ENCODE measurements around the gene PASK. TPM values are rescaled to one million over a fixed set of nuclear protein-coding genes. Genes with fewer than 3 reads are reported as not detected.

Gene PASK
- total RNA-seq, 1 experiment from 2014 or later = 21.1 TPM

DNA sequence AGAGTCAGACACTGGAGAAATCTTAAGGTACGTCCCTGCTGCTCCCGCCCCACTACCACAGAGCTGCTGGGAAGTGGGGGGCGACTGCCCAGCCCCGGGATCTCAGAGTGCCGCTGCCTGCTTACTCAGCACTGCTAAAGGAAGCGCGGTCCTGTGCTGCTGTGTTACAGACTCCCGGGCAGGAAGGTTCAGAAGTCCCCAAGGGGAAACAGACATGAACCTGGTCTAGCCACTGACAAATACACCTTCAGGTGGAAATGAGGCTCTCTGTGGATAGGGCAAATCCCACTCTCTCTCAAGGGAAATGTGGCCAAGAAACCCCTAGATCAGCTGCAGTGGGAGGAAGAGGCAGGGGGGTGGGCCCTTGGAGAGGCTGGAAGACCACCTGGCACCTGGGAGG, 60.9 kb downstream of the PASK start:
- Mint-ChIP-seq H3K9me3 (ENCODE audit: unreplicated experiment) (no peaks in the 10 kb centered on the region), H3K4me1 (ENCODE audit: low read depth, unreplicated experiment) (no peaks in the 10 kb centered on the region), H3K4me3 (ENCODE audit: unreplicated experiment) (no peak overlapping the region), H3K27me3 (ENCODE audit: insufficient read depth, unreplicated experiment) (no peaks in the 10 kb centered on the region), H3K27ac (ENCODE audit: unreplicated experiment) (no peak overlapping the region), H3K36me3 (ENCODE audit: insufficient read depth, unreplicated experiment) (peaks cover 19% of the 10 kb centered on the region)
- CTCF ChIA-PET = no interaction called here
- POLR2A ChIA-PET = no interaction called here
- H3K36me3 ChIP-seq (ENCODE audit: control insufficient read depth, insufficient read depth, low read length) = no peaks in the 10 kb centered on the region; the same call in none of the 2 replicates
- no TSS peak for BruUV-seq (replicated peaks)
- no peak overlapping the region for H3K4me3 ChIP-seq (ENCODE audit: low read depth, low read length)
- no peaks in the 10 kb centered on the region for H3K27me3 ChIP-seq (replicated peaks; ENCODE audit: control insufficient read depth, insufficient read depth, low read length)
- TF ChIP-seq CTCF (IDR thresholded peaks at IDR 0.05; ENCODE audit: insufficient read depth in 1 of 2, low read depth in 1 of 2, low read length in 1 of 2, severe bottlenecking in 1 of 2, unreplicated experiment in 1 of 2) = no peak
- no peaks in the 10 kb centered on the region for H3K9me3 ChIP-seq
- intact Hi-C loops (cut with micrococcal nuclease; ENCODE audit: unreplicated experiment) = no loop called here
- no peaks in the 10 kb centered on the region for H3K4me1 ChIP-seq
- DNase-seq = no peak

GRCh38 chr2:241087420-241088268, 61.6 kb downstream of the PASK start:
- Mint-ChIP-seq H3K36me3 (ENCODE audit: insufficient read depth, unreplicated experiment) (peaks cover 19% of the 10 kb centered on the region), H3K27me3 (ENCODE audit: insufficient read depth, unreplicated experiment) (no peaks in the 10 kb centered on the region), H3K4me3 (ENCODE audit: unreplicated experiment) (no peak overlapping the region), H3K27ac (ENCODE audit: unreplicated experiment) (no peak overlapping the region), H3K4me1 (ENCODE audit: low read depth, unreplicated experiment) (no peaks in the 10 kb centered on the region), H3K9me3 (ENCODE audit: unreplicated experiment) (no peaks in the 10 kb centered on the region)
- Histone ChIP-seq H3K4me1 (no peaks in the 10 kb centered on the region), H3K4me3 (ENCODE audit: low read depth, low read length) (no peak overlapping the region), H3K36me3 (ENCODE audit: control insufficient read depth, insufficient read depth, low read length) (no peaks in the 10 kb centered on the region; the same call in none of the 2 replicates), H3K9me3 (no peaks in the 10 kb centered on the region), H3K27me3 (replicated peaks; ENCODE audit: control insufficient read depth, insufficient read depth, low read length) (no peaks in the 10 kb centered on the region)
- intact Hi-C loops (cut with micrococcal nuclease; ENCODE audit: unreplicated experiment) = no loop called here
- BruUV-seq (replicated peaks) = no TSS peak
- no peak for DNase-seq
- CTCF ChIA-PET = no interaction called here
- TF ChIP-seq CTCF (IDR thresholded peaks at IDR 0.05; ENCODE audit: insufficient read depth in 1 of 2, low read depth in 1 of 2, low read length in 1 of 2, severe bottlenecking in 1 of 2, unreplicated experiment in 1 of 2) = no peak
- POLR2A ChIA-PET = no interaction called here

DNA sequence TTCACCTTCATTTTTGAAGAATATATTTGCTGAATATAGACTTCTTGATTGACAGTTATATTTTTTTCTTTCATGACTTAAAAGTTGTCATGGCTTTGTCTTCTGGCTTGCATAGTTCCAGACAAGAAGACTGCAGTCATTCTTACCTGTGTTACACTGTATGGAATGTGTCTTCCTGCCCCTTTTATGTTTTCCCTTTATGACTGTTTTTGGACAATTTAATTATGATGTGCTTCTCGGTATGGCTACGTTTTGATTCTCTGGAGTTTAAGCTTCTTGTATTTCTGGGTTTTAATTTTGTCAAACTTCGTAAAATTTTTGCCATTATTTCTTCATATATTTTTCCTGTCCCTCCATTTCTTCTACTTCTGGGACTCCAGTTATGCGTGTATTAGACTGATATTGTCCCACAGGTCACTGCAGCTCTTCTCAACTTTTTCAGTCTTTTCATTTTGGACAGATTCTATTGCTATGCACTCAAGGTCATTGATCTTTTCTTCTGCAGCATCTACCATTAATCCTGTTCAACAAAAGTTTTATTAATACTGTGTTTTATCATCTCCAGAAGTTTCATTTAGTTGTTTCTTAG, 64.3 kb downstream of the PASK start:
- TSS peak; percentile 7 for BruUV-seq (replicated peaks)

More for the DNA sequence above, 64.3 kb downstream of the PASK start:
- Histone ChIP-seq H3K36me3 (ENCODE audit: control insufficient read depth, insufficient read depth, low read length) (no peaks in the 10 kb centered on the region; the same call in 1 of the 2 replicates), H3K9me3 (no peaks in the 10 kb centered on the region), H3K4me3 (ENCODE audit: low read depth, low read length) (no peak overlapping the region), H3K4me1 (no peaks in the 10 kb centered on the region), H3K27me3 (replicated peaks; ENCODE audit: control insufficient read depth, insufficient read depth, low read length) (no peaks in the 10 kb centered on the region)
- H3K27ac Mint-ChIP-seq (ENCODE audit: unreplicated experiment) = no peak overlapping the region
- CTCF ChIA-PET = interaction anchor here (0.5 kb wide), 1 partner anchor 19 kb away, joined by 3 read pairs; no protein-coding TSS in a partner anchor
- no peaks in the 10 kb centered on the region for H3K9me3 Mint-ChIP-seq (ENCODE audit: unreplicated experiment)
- intact Hi-C loops (cut with micrococcal nuclease; ENCODE audit: unreplicated experiment) = no loop called here
- no peak for TF ChIP-seq CTCF (IDR thresholded peaks at IDR 0.05; ENCODE audit: insufficient read depth in 1 of 2, low read depth in 1 of 2, low read length in 1 of 2, severe bottlenecking in 1 of 2, unreplicated experiment in 1 of 2)
- POLR2A ChIA-PET = interaction anchor here (0.5 kb wide), 1 partner anchor 65 kb away, joined by 3 read pairs; no protein-coding TSS in a partner anchor
- no peaks in the 10 kb centered on the region for H3K4me1 Mint-ChIP-seq (ENCODE audit: low read depth, unreplicated experiment)
- H3K4me3 Mint-ChIP-seq (ENCODE audit: unreplicated experiment) = no peak overlapping the region
- H3K36me3 Mint-ChIP-seq (ENCODE audit: insufficient read depth, unreplicated experiment) = peaks cover 13% of the 10 kb centered on the region
- DNase-seq = no peak
- no peaks in the 10 kb centered on the region for H3K27me3 Mint-ChIP-seq (ENCODE audit: insufficient read depth, unreplicated experiment)

Data from Caco-2 (cell line).